ENCODE results near the gene RAET1L. TPM values are rescaled to one million over a fixed set of nuclear protein-coding genes. Genes with fewer than 3 reads are reported as not detected.

RAET1L gene
- total RNA-seq, 1 donor from 2014 or later = not detected

DNA sequence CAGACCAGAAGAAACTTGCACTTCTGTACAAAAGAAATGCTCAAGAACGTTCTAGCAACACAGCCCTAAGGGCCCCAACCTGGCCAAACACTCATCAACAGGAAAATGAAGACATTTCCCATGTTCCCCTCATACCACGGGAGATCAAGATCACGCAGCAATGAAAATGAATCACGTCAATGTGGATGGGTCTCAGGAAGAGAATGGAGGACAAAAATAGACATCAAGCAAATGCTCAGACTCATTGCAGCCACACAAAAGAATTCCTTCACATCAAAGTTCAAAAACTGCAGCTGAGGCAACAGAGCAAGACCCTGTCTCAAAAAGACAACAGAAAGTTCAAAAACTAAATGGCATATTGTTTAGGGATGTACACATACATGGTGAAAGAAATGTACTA lies 25.5 kb upstream of the RAET1L start:
- intact Hi-C loops (cut with DNase I) = no loop called here
- ATAC-seq = no peak
- no peak for DNase-seq (ENCODE audit: missing footprints)

DNA sequence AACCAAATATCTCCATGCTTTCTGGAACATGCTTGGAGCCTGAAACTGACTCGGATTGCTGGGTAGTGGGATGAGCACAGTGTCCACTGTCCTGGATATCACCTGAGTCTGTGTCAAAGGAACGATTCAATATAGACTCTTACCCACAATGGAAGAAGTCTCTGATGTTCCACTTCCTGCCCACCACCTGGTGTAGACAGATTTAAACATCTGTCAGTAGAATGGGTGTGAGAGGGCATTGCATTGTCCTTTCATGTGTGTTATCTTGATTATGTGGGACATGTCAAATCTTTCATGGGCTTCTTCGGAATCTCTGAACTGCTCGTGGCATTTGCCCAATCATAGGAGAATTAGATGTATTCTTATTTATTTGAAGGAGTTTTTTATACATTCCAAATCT lies 22.8 kb upstream of the RAET1L start:
- intact Hi-C loops (cut with DNase I) = no loop called here
- DNase-seq (ENCODE audit: missing footprints) = no peak
- ATAC-seq = peak; percentile 23

DNA sequence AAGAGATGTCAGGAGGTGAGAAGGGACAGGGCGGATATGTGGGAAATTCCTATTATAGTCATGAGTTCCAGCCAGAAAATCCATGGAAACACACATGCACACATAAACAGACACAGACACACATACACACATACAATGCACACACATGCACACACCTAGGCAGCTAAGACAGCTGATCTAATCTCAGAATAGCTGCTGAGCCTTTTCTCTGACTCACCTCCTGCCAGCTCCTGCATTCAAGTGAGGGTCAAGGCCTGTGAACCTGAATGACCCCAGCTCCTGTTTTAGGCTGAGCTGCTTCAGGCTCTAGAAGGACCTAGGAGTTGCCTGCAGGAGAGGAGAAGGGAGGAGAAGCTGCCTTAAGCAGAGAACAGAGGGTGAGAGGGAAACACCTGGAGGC lies 21.6 kb upstream of the RAET1L start:
- ATAC-seq (no peak), DNase-seq (ENCODE audit: missing footprints) (no peak)
- intact Hi-C loops (cut with DNase I) = no loop called here

DNA sequence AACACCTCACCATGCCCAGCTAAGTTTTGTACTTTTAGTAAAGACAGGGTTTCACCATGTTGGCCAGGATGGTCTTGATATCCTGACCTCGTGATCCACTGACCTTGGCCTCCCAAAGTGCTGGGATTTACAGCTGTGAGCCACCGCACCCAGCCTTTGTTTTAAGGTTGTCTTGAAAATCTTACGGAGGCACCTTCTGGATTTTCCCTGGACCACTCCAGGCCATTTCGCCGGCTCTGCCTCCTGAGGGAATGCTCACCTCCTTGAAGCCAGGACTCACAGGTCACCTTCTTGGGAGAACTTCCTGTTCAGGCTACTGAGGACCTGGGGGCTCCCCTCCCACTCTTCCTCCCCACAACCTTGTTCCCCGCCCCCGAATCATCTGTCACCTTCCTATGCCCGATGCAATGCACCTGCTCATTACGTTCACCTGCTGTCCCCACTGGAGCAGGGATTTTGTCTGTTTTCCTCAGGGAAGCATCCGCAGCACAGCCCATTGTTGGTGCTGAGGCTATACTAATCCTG lies 19.4 kb upstream of the RAET1L start:
- intact Hi-C loops (cut with DNase I) = no loop called here
- DNase-seq (ENCODE audit: missing footprints) (no peak), ATAC-seq (no peak)

DNA sequence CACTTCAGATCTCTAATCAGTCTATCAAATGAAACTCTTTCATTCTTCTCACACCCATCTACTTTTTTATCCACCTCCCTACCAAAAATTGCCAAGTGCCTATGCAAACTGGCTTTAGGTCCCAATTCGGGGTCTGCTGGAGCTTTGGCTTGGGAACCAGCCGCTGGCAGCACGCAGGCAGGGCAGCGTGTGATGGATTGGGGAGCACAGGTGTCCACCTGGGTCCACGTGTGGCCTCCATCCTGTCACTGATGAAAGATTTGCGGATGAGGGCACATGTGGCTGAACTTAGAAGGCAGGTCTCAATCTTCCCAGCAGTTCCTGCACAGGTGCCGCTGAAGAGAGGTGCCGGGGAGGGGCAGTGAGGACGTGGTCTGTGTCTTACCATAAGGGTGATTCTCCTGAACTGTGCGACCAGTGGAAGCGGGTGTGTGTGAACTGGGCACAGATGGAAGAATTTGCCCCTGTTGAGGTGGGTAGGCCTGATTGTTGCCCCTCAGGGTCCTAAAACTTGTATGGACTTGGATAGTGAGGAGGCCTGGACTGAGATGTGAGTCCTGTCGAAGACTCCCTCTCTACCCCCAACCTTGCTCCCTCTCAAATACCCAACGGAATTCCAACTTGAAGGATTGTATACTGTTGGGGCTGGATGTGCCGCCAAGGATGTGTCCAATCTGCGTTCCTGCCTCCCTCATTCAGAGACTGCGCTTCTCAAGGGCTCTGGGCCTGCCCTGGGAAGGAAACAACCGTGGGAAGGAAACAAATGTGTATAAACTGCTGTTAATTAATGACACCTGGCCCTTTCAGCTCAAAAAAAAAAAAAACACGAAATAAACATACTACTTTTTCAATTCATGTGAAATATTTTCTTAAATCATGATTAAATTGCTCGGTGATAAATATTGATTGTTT lies 18.4 kb upstream of the RAET1L start:
- intact Hi-C loops (cut with DNase I) = no loop called here
- ATAC-seq (no peak), DNase-seq (ENCODE audit: missing footprints) (no peak)

DNA sequence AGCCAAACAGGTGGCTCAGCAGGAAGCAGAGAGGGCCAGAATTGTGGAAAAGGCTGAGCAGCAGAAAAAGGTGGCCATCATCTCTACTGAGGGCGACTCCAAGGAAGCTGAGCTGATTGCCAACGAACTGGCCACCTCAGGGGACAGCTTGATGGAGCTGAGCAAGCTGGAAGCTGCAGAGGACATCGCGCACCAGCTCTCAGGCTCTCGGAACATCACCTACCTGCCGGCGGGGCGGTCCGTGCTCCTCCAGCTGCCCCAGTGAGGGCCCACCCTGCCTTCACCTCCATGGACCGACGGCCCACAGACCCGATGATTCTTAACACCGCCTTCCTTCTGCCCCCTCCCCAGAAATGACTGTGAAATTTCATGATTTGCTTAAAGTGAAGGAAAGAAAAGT lies 17.8 kb upstream of the RAET1L start:
- DNase-seq (ENCODE audit: missing footprints) = no peak
- ATAC-seq = no peak
- intact Hi-C loops (cut with DNase I) = no loop called here

DNA sequence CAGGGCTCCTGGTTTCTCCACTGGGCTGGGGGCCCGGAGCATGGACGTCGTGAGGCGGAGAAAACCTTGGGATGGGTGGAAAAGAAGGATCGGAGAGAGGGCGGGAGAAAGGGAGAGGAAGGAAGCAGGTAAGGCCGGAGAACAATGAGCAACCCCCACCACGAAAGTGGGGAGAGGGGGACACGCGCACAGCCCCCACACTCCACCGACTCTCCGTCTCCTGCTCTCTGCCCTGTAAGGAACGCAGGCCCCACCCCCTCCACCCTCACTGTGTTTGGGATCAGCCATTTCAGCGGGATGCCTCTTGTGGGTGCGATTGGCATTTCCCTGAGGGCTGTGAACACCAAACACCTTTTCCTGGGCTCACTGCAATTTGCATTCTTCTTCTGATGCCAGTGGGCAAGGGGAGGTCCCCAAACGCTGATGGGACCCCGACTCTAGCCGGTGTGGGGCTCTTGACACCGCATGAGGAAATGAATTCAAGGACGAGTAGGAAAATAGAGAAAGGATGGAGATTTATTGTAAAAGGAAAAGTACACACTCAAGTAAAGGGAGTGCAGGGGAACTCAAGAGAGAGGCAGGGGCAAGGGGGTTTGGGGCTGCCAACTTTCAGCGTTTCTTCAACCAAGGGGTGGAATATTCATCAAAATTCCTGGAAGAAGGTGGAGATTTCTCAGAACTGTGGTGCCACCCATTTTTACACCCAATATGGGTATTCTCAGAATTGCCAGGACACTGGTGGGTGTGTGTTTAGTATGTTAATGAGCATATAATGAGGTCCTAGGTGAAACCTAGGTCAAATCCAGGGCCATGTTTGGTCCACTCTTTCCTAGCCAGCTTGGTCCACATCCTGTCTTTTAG lies 13.1 kb upstream of the RAET1L start:
- intact Hi-C loops (cut with DNase I) = no loop called here
- ATAC-seq = no peak
- peak; percentile 44 for DNase-seq (ENCODE audit: missing footprints)

DNA sequence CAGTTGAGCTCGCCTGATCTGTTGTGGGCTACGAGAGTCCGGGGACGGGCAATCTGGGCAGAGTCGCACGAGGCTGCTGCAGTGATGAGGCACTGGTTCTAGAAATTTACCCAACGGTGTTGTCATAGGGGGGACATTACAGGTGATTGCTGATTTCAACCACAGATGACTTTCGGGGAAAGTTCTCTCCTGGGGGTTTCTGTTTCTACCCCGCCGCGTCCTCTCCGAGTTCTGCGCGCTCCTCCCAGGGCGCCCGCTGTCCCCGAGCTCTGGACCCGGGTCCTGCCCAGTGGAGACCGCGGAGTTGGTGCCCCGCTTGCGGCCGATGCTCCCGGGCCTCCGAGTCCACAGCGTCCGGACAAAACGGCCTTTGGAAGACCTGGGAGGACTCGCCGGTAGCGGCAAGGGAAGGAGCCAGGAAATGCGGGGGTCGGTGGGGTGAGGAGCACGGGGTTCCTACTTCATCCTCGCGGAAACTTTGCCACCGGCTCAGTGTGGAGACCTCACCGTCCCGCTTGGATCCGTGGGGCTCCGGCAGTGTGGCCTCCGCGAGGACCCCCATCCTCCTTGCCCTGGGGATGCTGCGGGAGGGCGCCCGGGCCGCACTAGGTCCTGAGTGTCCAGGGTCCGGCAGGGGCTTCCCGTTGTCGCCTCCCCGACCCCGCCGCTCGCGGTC lies 12.3 kb upstream of the RAET1L start:
- DNase-seq (ENCODE audit: missing footprints) (peak; percentile 55), ATAC-seq (peak; percentile 23)
- intact Hi-C loops (cut with DNase I) = no loop called here

DNA sequence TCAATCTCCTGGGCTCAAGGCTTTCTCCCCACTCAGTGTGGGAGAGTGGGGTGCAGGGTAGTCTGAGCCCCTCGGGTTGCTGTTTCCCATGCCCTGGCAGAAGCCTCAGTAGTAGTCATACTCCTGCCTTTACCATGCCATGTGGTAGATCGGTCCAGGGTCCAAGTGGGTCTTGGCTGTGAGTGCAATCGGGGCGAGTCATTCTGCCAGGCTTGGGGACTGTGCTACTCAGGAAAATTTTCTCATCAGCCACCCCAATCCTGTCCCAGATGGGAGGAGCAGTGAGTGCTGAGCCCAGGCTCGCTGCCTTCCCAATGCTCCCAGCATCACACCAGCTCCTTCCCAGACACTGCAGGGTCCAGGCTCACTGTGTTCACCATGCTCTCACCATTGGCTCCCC lies 10.7 kb upstream of the RAET1L start:
- no peak for DNase-seq (ENCODE audit: missing footprints)
- intact Hi-C loops (cut with DNase I) = no loop called here
- no peak for ATAC-seq

DNA sequence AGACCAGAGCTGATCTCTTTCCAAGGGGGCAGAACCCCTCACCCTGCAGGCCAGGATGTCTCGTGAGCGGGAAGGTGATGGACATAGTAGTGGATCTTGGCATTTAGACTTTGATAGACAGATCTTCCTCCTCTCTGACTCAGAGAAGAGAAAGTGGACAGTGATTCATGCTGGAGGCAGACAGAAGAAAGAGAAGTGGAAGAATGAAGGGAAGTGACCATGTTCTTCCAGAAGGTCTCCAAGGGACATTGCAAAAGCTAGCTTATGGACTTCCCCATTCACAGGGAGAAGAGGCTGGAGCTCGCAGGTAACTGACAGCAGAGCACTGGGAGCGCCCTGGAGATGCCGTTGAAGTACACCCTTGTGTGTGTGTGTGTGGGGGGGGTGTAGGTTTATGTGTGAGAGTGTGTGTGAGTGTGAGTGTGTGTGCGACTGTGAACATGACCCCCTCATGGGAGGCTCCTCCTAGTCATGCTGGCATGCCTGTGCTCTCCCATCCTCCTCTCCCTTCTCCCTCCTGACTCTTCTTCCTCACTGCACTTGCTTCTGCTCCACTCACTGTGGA lies 8.0 kb upstream of the RAET1L start:
- ATAC-seq = no peak
- intact Hi-C loops (cut with DNase I) = no loop called here
- DNase-seq (ENCODE audit: missing footprints) = no peak

DNA sequence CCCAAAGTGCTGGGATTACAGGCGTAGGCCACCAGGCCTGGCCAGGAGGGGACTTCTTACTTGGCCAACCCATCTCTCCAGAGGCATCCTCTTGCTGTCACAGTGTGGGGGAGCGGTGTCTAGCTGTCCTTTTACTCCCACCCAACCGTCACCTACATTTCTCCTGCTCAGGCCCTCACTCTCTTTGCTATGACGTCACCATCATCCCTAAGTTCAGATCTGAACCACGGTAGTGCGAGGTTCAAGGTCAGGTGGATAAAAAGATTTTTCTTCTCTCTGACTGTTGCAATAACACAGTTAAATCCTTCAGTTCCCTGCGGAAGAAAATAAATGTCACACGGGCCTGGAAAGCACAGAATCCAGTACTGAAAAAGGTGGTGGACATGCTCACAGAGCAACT lies 7.3 kb upstream of the RAET1L start:
- ATAC-seq = no peak
- DNase-seq (ENCODE audit: missing footprints) = no peak
- intact Hi-C loops (cut with DNase I) = no loop called here

DNA sequence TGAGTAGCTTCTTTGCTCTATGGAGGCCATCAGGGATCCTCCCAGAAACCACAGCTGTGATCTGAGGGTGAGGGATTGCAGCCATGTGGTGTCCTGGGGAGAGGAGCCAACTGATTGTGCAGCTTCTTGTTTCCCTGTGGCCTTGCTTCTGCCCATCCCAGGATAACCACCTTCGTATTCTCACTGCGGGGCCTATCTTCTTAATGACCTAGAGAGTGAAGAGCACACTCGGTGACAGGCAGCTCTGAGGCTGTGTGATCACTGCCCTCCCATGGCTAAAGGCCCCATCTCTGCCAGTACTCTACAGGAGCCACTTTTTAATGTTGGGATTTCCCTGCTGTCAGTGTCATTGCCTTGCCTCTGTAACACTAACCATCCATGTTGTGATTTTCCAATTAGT lies 5.3 kb upstream of the RAET1L start:
- no peak for ATAC-seq
- no peak for DNase-seq (ENCODE audit: missing footprints)
- intact Hi-C loops (cut with DNase I) = no loop called here

DNA sequence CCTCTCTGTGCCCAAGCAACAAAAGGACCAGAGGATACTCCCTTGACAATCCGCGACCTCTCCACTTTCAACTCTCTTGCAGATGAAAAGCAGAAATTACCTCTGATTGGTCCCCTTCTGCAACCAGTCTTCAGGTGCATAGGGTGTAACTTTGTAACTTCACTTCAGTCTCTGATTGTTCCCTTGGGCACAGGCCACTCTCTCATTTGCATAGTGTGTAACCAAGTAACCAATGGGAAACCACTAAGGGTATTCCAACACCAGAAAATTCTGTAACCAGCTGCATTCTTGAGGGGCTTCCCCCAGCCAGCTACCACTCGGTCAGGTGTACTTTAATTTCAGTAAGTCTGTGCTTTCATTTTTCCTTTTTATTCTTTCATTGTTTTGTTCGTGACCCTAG lies 4.4 kb upstream of the RAET1L start:
- no peak for DNase-seq (ENCODE audit: missing footprints)
- intact Hi-C loops (cut with DNase I) = no loop called here

DNA sequence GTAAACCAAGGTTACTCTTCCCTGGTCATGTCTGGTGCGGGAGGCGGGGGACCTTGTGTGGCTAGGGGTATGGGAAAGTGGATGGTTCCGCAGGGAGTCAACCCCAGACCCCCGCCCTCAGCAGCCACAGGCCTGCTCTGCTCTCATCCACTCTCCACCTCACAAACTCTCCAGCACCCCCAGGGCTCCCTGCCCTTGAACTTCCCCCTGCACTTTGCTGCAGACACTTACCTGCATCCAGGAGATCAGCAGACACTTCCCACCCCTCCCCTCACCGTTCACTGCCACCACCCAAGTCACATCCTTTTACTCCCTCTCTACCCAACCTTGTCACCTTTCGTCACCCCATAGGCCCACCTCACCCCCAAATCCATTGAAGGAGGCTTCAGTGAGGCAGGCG lies 3.9 kb upstream of the RAET1L start:
- ATAC-seq (no peak), DNase-seq (ENCODE audit: missing footprints) (no peak)
- intact Hi-C loops (cut with DNase I) = no loop called here

More for the DNA sequence above, 4.4 kb upstream of the RAET1L start:
- no peak for ATAC-seq

DNA sequence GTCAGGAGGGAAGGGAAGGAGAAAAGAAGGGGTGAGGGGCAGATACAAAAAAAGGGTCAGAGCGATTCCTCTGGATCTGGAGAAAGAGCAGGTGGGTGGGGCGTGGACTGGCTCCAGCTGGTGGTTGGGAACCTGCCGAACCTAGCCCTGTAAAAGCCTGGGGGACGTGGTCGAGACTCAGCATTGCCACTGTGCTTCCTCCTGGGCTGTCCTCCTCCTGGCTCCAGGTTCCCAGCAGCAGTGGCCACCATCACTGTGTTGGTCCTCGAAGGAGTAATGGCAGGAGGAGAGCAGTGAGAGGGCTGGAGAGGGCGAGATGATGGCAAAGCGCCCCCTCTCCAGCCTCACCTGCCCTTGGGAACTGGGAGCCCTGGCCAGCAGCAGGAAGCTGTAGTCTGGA lies 3.5 kb upstream of the RAET1L start:
- intact Hi-C loops (cut with DNase I) = no loop called here
- DNase-seq (ENCODE audit: missing footprints) = no peak
- ATAC-seq = no peak

DNA sequence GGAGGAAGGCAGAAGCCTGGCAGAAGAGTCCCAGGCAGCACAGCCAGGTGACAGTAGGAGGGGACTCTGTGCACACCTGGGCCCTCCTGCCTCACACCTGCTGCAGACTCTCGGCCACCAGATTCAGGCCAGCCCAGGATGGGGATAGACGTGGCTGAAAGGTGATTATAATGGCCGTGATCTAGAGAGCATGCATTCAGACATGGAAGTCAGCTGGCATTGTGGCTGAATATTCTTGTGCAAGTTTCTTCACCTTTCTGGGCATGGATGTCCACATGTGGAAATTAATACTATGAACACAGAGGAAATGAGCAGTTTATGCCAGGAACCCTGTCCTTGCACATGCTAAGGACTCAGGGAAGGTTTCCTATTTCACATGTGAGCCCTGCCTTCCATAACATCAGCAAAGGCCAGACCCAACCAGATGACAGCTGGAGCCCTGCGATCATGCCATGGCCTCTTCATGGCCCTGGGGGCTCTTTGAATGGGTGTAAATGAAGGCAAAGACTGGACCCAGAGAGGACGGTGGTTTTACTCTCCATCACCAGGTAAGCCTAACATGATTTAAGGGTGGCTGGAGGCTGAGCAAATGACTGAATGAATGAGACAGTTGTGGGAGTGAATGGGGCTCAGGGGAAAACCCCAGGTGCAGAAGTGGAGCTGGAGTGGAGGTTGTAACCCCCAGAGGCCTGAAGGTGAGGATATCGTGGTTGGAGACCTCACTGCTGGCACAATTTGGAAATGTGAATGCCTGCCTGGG lies 2.7 kb upstream of the RAET1L start:
- intact Hi-C loops (cut with DNase I) = no loop called here
- DNase-seq (ENCODE audit: missing footprints) (no peak), ATAC-seq (no peak)

DNA sequence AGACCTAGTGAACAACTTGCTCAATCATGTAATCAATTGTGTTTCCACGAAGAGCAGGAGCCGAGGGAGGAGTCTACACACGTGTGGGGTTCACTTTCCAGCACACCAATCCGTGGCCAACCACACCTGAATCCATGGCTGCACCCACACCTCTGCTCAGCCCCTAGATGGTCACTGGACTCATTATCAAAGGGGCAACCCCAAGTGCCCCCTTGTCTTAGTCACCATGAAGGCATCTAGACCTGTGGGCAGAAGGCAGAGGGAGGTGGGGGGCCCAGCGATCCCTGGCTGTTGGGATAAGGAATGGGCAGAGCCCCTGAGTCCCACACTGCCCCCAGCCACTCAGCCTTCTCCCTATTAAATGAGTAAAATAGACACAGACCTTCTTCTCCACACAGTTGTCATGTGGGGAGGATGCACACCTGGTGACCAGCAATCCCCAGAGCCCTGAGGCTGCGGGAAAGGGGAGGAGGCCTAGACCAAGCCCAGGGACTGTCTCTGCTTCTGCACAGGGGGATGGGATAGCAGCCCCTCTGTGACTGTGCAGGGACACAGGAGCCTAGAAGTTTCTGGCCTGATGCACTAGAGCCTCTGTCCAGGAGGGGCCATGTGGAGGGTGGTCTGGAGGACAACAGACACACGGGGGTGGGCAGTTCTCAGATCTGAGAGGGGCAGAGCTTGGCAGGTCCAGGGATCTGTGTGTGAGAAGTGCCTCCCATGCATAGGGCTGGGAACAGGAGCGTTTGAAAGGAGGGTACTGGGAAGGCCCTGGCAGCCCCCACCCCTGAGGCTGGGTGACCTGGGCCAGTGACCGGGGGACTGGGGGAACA lies 1.9 kb upstream of the RAET1L start:
- ATAC-seq = no peak
- no peak for DNase-seq (ENCODE audit: missing footprints)
- intact Hi-C loops (cut with DNase I) = no loop called here
